Sigmoid colon (tissue), 4 donors: Measurements from ENCODE around the gene TBC1D2B.

Experiments used
- CTCF ChIP-seq, 4 experiments: fragments of 450-650 bp in 3 of 4; fragments of 200-600 bp in 1 of 4; IDR thresholded peaks; one replicate each; pipeline ENCODE4 v1.5.1; 2016 to 2019; ENCODE audit warnings: antibody characterized with exemption in 4 of 4, mild to moderate bottlenecking in 3 of 4, moderate library complexity in 2 of 4
- POLR2A ChIP-seq, 2 donors: fragments of 450-650 bp; IDR thresholded peaks; one replicate each; pipeline ENCODE4 v1.6.1; 2016; ENCODE audit warnings: antibody characterized with exemption in 2 of 2, mild to moderate bottlenecking in 2 of 2, moderate library complexity in 2 of 2
- POLR2AphosphoS5 ChIP-seq, 4 donors: sonication (generic); formaldehyde crosslinking; IDR thresholded peaks; one replicate each; pipeline ENCODE4 v1.6.1; 2017; ENCODE audit warnings: antibody characterized with exemption in 4 of 4

GRCh38 chr15:78109156-78109555 lies 31.6 kb upstream of the TBC1D2B start:
- TF ChIP-seq CTCF (IDR thresholded peaks at IDR 0.05) = no peak
- no peak for TF ChIP-seq POLR2A (IDR thresholded peaks at IDR 0.05)
- TF ChIP-seq POLR2AphosphoS5 (IDR thresholded peaks at IDR 0.05) = no peak
